Spinal cord (tissue), 10 donors: ENCODE results near the gene DIP2B. TPM values are rescaled to one million over a fixed set of nuclear protein-coding genes. Genes with fewer than 3 reads are reported as not detected.

Source experiments
- DNase-seq, 6 donors: peaks; one replicate each; pipeline versions ENCODE4 v3.0.0 to v3.0.0-alpha.2; 2013 to 2015; ENCODE audit warnings: low spot score in 6 of 6, low read depth in 4 of 6
- H3K27ac ChIP-seq: one replicate; pipeline ENCODE4 v1.5.1; 2013; ENCODE audit warnings: low read depth, low read length, control low read depth
- H3K27me3 ChIP-seq: one replicate; pipeline ENCODE4 v1.6.1; 2013; ENCODE audit warnings: low read length; ENCODE audit not compliant: control insufficient read depth, insufficient read depth
- H3K36me3 ChIP-seq: one replicate; pipeline ENCODE4 v1.6.1; 2013; ENCODE audit warnings: low read length; ENCODE audit not compliant: control insufficient read depth, insufficient read depth
- H3K4me1 ChIP-seq: one replicate; pipeline ENCODE4 v1.6.1; 2013; ENCODE audit warnings: low read length; ENCODE audit not compliant: control insufficient read depth, insufficient read depth
- H3K4me3 ChIP-seq: one replicate; pipeline ENCODE4 v1.5.1; 2013; ENCODE audit warnings: low read depth, low read length, control low read depth
- H3K9me3 ChIP-seq: one replicate; pipeline ENCODE4 v1.6.1; 2013; ENCODE audit warnings: low read length; ENCODE audit not compliant: control insufficient read depth, insufficient read depth
- WGBS: methylation state at CpG from one replicate; pipeline ENCODE4 v1.1.5; 2013; ENCODE audit warnings: missing lambda C conversion rate; ENCODE audit not compliant: insufficient coverage; 5-methylcytosine and 5-hydroxymethylcytosine counted together
- polyA plus RNA-seq, 2 donors: library from polyadenylated mRNA; unstranded; fragments of 120-200 nt; gene quantifications; one replicate each; pipeline ENCODE4 v1.2.1, GENCODE V29; 2013; ENCODE audit not compliant: insufficient read length in 2 of 2
- total RNA-seq, 2 donors: library from RNA; depleted of rRNA in 1 of 2; stranded (reverse); fragments of 120-200 nt in 1 of 2; fragments of >200 nt in 1 of 2; gene quantifications; one replicate each; pipeline versions ENCODE4 v1.2.3 to v1.2.4, GENCODE V29; 2013 to 2014
- donor health status: healthy.

DIP2B gene
- total and polyA plus RNA-seq, 4 donors = 41.8 to 90.8 (median 54.0) TPM

- Histone ChIP-seq H3K4me1 (peaks cover 3% of the 10 kb centered on the region), H3K4me3 (no peak overlapping the region), H3K27me3 (no peaks in the 10 kb centered on the region), H3K27ac (no peak overlapping the region), H3K36me3 (peaks cover 54% of the 10 kb centered on the region), H3K9me3 (no peaks in the 10 kb centered on the region)
- 68% methylated on average over 2 of the region's 3 CpGs for WGBS
- DNase-seq = no peak
Measured at GRCh38 chr12:50733706-50734105, 228.9 kb downstream of the DIP2B start.

- no peak overlapping the region for H3K4me3 ChIP-seq
- H3K4me1 ChIP-seq = peaks cover 3% of the 10 kb centered on the region
- no CpG with 5 or more reads among the region's 10 CpGs for WGBS
- H3K9me3 ChIP-seq = no peaks in the 10 kb centered on the region
- H3K27me3 ChIP-seq = no peaks in the 10 kb centered on the region
- H3K27ac ChIP-seq = no peak overlapping the region
- DNase-seq = peak in 5 of 6 donors; percentile 24 to 86 (median 31)
- peaks cover 60% of the 10 kb centered on the region for H3K36me3 ChIP-seq
Measured at GRCh38 chr12:50734409-50735263, 229.9 kb downstream of the DIP2B start.

- DNase-seq = no peak
- Histone ChIP-seq H3K4me1 (no peaks in the 10 kb centered on the region), H3K27me3 (no peaks in the 10 kb centered on the region), H3K27ac (no peak overlapping the region), H3K9me3 (no peaks in the 10 kb centered on the region), H3K4me3 (no peak overlapping the region), H3K36me3 (peaks cover 72% of the 10 kb centered on the region)
- WGBS = 93% methylated on average over 7 of the region's 7 CpGs
Measured at GRCh38 chr12:50739611-50740010, 234.8 kb downstream of the DIP2B start.

- DNase-seq = no peak
- no peak overlapping the region for H3K27ac ChIP-seq
- H3K27me3 ChIP-seq = no peaks in the 10 kb centered on the region
- H3K4me1 ChIP-seq = no peaks in the 10 kb centered on the region
- no peak overlapping the region for H3K4me3 ChIP-seq
- 83% methylated on average over 1 of the region's 2 CpGs for WGBS
- H3K36me3 ChIP-seq = peaks cover 72% of the 10 kb centered on the region
- no peaks in the 10 kb centered on the region for H3K9me3 ChIP-seq
Measured at GRCh38 chr12:50740307-50740706, 235.5 kb downstream of the DIP2B start.

- WGBS = 91% methylated on average over 4 of the region's 7 CpGs
Measured at GRCh38 chr12:50742776-50743175, 238.0 kb downstream of the DIP2B start.

GRCh38 chr12:50745861-50746260 lies 241.1 kb downstream of the DIP2B start:
- WGBS = no CpG with 5 or more reads among the region's 4 CpGs
- Histone ChIP-seq H3K27ac (no peak overlapping the region), H3K9me3 (no peaks in the 10 kb centered on the region)

More at GRCh38 chr12:50742776-50743175, 238.0 kb downstream of the DIP2B start:
- Histone ChIP-seq H3K4me3 (no peak overlapping the region), H3K9me3 (no peaks in the 10 kb centered on the region), H3K4me1 (no peaks in the 10 kb centered on the region), H3K27ac (no peak overlapping the region), H3K27me3 (no peaks in the 10 kb centered on the region), H3K36me3 (peaks cover 73% of the 10 kb centered on the region)
- no peak for DNase-seq

GRCh38 chr12:50746431-50746830 lies 241.6 kb downstream of the DIP2B start:
- H3K4me3 ChIP-seq = no peak overlapping the region
- 100% methylated on average over 1 of the region's 3 CpGs for WGBS
- no peaks in the 10 kb centered on the region for H3K27me3 ChIP-seq
- no peaks in the 10 kb centered on the region for H3K9me3 ChIP-seq
- H3K4me1 ChIP-seq = no peaks in the 10 kb centered on the region
- no peak for DNase-seq
- no peak overlapping the region for H3K27ac ChIP-seq
- peaks cover 38% of the 10 kb centered on the region for H3K36me3 ChIP-seq

More at GRCh38 chr12:50745861-50746260, 241.1 kb downstream of the DIP2B start:
- no peak overlapping the region for H3K4me3 ChIP-seq
- no peaks in the 10 kb centered on the region for H3K27me3 ChIP-seq
- H3K36me3 ChIP-seq = peaks cover 44% of the 10 kb centered on the region
- H3K4me1 ChIP-seq = no peaks in the 10 kb centered on the region
- no peak for DNase-seq

GRCh38 chr12:50747817-50748216 lies 243.0 kb downstream of the DIP2B start:
- Histone ChIP-seq H3K4me3 (no peak overlapping the region), H3K27ac (no peak overlapping the region), H3K9me3 (no peaks in the 10 kb centered on the region), H3K36me3 (peaks cover 27% of the 10 kb centered on the region), H3K27me3 (no peaks in the 10 kb centered on the region), H3K4me1 (no peaks in the 10 kb centered on the region)
- DNase-seq = no peak
- no CpG with 5 or more reads among the region's 1 CpG for WGBS

- Histone ChIP-seq H3K9me3 (no peaks in the 10 kb centered on the region), H3K27ac (no peak overlapping the region), H3K4me1 (no peaks in the 10 kb centered on the region), H3K4me3 (no peak overlapping the region), H3K36me3 (peaks cover 13% of the 10 kb centered on the region), H3K27me3 (no peaks in the 10 kb centered on the region)
- no peak for DNase-seq
- WGBS = 93% methylated on average over 2 of the region's 2 CpGs
Measured at GRCh38 chr12:50749459-50749882, 244.7 kb downstream of the DIP2B start.

GRCh38 chr12:50750366-50750765 lies 245.6 kb downstream of the DIP2B start:
- H3K27ac ChIP-seq = no peak overlapping the region
- DNase-seq = no peak
- H3K4me3 ChIP-seq = no peak overlapping the region
- 93% methylated on average over 4 of the region's 4 CpGs for WGBS
- peaks cover 11% of the 10 kb centered on the region for H3K36me3 ChIP-seq
- H3K9me3 ChIP-seq = no peaks in the 10 kb centered on the region
- no peaks in the 10 kb centered on the region for H3K4me1 ChIP-seq
- no peaks in the 10 kb centered on the region for H3K27me3 ChIP-seq
